Measurements from ENCODE around the gene RERE. TPM values are rescaled to one million over a fixed set of nuclear protein-coding genes. Genes with fewer than 3 reads are reported as not detected.

The RERE gene
- total RNA-seq, 1 experiment from 2014 or later, result 40.6 TPM

DNA sequence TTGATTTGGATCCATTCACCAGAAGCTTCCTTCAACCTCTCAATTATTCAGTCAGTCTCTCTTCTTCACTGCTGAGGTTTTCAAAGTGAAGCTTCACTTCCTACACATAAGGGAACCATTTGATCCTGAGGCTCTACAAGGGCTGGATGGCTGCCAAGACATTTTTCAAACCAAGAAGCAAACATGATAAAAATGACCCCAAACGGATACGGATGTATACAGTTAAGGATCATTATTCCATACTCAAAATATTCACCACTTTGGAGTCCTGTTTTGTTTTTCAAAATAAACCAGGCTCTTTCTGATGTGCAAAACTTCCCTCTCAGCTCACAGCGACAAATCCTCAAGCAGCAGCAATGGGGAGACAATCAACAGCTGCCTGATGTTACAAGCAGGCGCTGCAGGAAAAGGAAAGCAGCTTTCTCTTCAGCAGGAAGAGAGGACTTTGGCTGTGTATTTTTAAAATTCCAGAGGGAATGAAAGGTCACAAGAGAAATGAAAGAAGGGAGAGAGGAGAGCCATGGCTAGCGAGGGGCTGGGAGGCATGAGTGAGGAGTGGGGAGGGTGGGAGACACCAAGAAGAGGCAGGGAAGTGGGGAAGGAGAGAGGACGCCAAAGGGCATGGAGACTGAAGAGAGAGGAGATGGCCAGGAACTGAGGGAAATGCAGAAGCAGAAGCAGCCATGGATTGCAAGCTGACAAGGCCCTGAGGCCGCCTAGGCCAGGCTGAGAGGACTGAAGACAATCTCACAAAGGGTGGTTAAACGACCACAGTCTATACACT is 354.1 kb downstream of the RERE start:
- TF ChIP-seq JUND (IDR thresholded peaks at IDR 0.05) (no peak), YY1 (IDR thresholded peaks at IDR 0.05; ENCODE audit: extremely low read depth, insufficient replicate concordance, low read depth, low read length) (no peak), RAD21 (IDR thresholded peaks at IDR 0.05; ENCODE audit: low read depth) (no peak), ELF1 (IDR thresholded peaks at IDR 0.05; ENCODE audit: borderline replicate concordance, low read depth) (no peak)
- TF ChIP-seq, protein P1, sequence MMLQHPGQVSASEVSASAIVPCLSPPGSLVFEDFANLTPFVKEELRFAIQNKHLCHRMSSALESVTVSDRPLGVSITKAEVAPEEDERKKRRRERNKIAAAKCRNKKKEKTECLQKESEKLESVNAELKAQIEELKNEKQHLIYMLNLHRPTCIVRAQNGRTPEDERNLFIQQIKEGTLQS (IDR thresholded peaks at IDR 0.05), result no peak
- no peak overlapping the region for H3K4me3 ChIP-seq (replicated peaks in 1 of 2; ENCODE audit: low read depth in 1 of 2, low read length in 2 of 2)
- no peak for DNase-seq (ENCODE audit: low read depth, low spot score)
- H3K27ac ChIP-seq (ENCODE audit: low read depth, low read length), result no peak overlapping the region
- ChIA-PET CTCF (no interaction called here), RAD21 (ENCODE audit: low non-redundant PET in 1 of 2, low total read pairs in 2 of 2, uncharacterized antibody in 2 of 2, unreplicated experiment in 2 of 2) (no interaction called here), POLR2A (no interaction called here)
- no peaks in the 10 kb centered on the region for H3K9me3 ChIP-seq (ENCODE audit: control insufficient read depth in 1 of 2, insufficient read depth in 1 of 2, low read depth in 1 of 2, low read length in 2 of 2)
- H3K9me2 ChIP-seq (ENCODE audit: insufficient read depth), result no peaks in the 10 kb centered on the region
- no peaks in the 10 kb centered on the region for H3K27me3 ChIP-seq (ENCODE audit: insufficient read depth, low read length)
- H3K4me1 ChIP-seq (ENCODE audit: control insufficient read depth in 1 of 2, insufficient read depth in 2 of 2, low read length in 2 of 2), result peaks cover 0 to 9% of the 10 kb centered on the region in 2 experiments; a peak in 3 of 4 replicates
- no peaks in the 10 kb centered on the region for H4K20me1 ChIP-seq (ENCODE audit: insufficient read depth)
- intact Hi-C loops (cut with micrococcal nuclease), result no loop called here
- H3K4me2 ChIP-seq (ENCODE audit: low read length), result no peak overlapping the region
- no peaks in the 10 kb centered on the region for H3K36me3 ChIP-seq (ENCODE audit: control insufficient read depth in 1 of 2, insufficient read depth in 2 of 2, low read length in 2 of 2)
- H3K9ac ChIP-seq (ENCODE audit: low read length), result no peak overlapping the region
- no peak overlapping the region for H2AFZ ChIP-seq (ENCODE audit: low read depth, low read length, poor library complexity, severe bottlenecking)
- no TSS peak for BruUV-seq (replicated peaks)
- no peak for ATAC-seq
- no peaks in the 10 kb centered on the region for H3K79me2 ChIP-seq (ENCODE audit: insufficient read depth, low read length)

DNA sequence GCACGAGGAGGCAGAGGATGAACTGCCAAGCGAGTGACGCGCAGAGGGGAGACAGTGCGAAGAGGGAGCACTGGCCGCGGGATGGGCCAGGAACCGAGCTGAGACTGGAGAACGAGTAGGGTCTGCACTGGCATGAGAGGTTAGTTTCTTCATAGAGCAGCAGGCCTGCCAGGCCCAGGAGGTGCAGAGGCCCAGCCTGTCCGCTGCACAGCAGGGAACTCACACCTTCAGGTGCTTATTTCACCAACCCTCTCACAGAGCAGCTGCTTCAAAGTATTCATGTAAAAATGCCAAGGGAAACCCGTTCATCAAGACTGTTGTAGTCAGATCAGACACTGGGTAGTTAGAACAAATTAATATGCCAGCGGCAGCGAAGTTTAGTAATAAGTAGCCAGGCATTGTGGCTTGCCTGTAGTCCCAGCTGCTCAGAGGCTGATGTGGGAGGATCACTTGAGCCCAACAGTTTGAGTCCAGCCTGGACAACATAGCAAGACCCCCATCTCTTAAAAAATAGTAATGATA is 355.0 kb downstream of the RERE start:
- Histone ChIP-seq H3K9me2 (ENCODE audit: insufficient read depth) (no peaks in the 10 kb centered on the region), H2AFZ (ENCODE audit: low read depth, low read length, poor library complexity, severe bottlenecking) (no peak overlapping the region), H3K27me3 (ENCODE audit: insufficient read depth, low read length) (no peaks in the 10 kb centered on the region), H3K9ac (ENCODE audit: low read length) (no peak overlapping the region), H4K20me1 (ENCODE audit: insufficient read depth) (no peaks in the 10 kb centered on the region), H3K79me2 (ENCODE audit: insufficient read depth, low read length) (no peaks in the 10 kb centered on the region), H3K4me2 (ENCODE audit: low read length) (no peak overlapping the region), H3K4me3 (replicated peaks in 1 of 2; ENCODE audit: low read depth in 1 of 2, low read length in 2 of 2) (no peak overlapping the region), H3K27ac (ENCODE audit: low read depth, low read length) (no peak overlapping the region), H3K36me3 (ENCODE audit: control insufficient read depth in 1 of 2, insufficient read depth in 2 of 2, low read length in 2 of 2) (no peaks in the 10 kb centered on the region), H3K9me3 (ENCODE audit: control insufficient read depth in 1 of 2, insufficient read depth in 1 of 2, low read depth in 1 of 2, low read length in 2 of 2) (no peaks in the 10 kb centered on the region), H3K4me1 (ENCODE audit: control insufficient read depth in 1 of 2, insufficient read depth in 2 of 2, low read length in 2 of 2) (peaks cover 7 to 9% of the 10 kb centered on the region in 2 experiments; a peak in 3 of 4 replicates)
- RAD21 ChIA-PET (ENCODE audit: low non-redundant PET in 1 of 2, low total read pairs in 2 of 2, uncharacterized antibody in 2 of 2, unreplicated experiment in 2 of 2), result interaction anchor here in 1 of 2 experiments (1.1 kb wide), 1 partner anchor 387 kb away, joined by 3 read pairs; no protein-coding TSS in a partner anchor
- POLR2A ChIA-PET, result no interaction called here
- BruUV-seq (replicated peaks), result no TSS peak
- intact Hi-C loops (cut with micrococcal nuclease), result no loop called here
- CTCF ChIA-PET, result no interaction called here
- DNase-seq (ENCODE audit: low read depth, low spot score) (no peak), ATAC-seq (no peak)
- TF ChIP-seq JUND (IDR thresholded peaks at IDR 0.05) (no peak), ELF1 (IDR thresholded peaks at IDR 0.05; ENCODE audit: borderline replicate concordance, low read depth) (no peak), EZH2phosphoT487 (IDR thresholded peaks at IDR 0.05; ENCODE audit: borderline replicate concordance) (no peak), TCF7L2 (IDR thresholded peaks at IDR 0.05; ENCODE audit: borderline replicate concordance, extremely low read depth, insufficient read depth, insufficient read length) (no peak), ZFX (IDR thresholded peaks at IDR 0.05) (no peak), SP1 (IDR thresholded peaks at IDR 0.05; ENCODE audit: low read depth) (no peak), EGR1 (IDR thresholded peaks at IDR 0.05; ENCODE audit: low read depth) (no peak), ZNF274 (IDR thresholded peaks at IDR 0.05; ENCODE audit: low read depth, low read length) (no peak), CEBPB (IDR thresholded peaks at IDR 0.05; ENCODE audit: low read depth) (no peak)
- TF ChIP-seq, protein P2, sequence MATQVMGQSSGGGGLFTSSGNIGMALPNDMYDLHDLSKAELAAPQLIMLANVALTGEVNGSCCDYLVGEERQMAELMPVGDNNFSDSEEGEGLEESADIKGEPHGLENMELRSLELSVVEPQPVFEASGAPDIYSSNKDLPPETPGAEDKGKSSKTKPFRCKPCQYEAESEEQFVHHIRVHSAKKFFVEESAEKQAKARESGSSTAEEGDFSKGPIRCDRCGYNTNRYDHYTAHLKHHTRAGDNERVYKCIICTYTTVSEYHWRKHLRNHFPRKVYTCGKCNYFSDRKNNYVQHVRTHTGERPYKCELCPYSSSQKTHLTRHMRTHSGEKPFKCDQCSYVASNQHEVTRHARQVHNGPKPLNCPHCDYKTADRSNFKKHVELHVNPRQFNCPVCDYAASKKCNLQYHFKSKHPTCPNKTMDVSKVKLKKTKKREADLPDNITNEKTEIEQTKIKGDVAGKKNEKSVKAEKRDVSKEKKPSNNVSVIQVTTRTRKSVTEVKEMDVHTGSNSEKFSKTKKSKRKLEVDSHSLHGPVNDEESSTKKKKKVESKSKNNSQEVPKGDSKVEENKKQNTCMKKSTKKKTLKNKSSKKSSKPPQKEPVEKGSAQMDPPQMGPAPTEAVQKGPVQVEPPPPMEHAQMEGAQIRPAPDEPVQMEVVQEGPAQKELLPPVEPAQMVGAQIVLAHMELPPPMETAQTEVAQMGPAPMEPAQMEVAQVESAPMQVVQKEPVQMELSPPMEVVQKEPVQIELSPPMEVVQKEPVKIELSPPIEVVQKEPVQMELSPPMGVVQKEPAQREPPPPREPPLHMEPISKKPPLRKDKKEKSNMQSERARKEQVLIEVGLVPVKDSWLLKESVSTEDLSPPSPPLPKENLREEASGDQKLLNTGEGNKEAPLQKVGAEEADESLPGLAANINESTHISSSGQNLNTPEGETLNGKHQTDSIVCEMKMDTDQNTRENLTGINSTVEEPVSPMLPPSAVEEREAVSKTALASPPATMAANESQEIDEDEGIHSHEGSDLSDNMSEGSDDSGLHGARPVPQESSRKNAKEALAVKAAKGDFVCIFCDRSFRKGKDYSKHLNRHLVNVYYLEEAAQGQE (IDR thresholded peaks at IDR 0.05; ENCODE audit: low read depth), result no peak
- TF ChIP-seq, protein P3, sequence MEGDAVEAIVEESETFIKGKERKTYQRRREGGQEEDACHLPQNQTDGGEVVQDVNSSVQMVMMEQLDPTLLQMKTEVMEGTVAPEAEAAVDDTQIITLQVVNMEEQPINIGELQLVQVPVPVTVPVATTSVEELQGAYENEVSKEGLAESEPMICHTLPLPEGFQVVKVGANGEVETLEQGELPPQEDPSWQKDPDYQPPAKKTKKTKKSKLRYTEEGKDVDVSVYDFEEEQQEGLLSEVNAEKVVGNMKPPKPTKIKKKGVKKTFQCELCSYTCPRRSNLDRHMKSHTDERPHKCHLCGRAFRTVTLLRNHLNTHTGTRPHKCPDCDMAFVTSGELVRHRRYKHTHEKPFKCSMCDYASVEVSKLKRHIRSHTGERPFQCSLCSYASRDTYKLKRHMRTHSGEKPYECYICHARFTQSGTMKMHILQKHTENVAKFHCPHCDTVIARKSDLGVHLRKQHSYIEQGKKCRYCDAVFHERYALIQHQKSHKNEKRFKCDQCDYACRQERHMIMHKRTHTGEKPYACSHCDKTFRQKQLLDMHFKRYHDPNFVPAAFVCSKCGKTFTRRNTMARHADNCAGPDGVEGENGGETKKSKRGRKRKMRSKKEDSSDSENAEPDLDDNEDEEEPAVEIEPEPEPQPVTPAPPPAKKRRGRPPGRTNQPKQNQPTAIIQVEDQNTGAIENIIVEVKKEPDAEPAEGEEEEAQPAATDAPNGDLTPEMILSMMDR (IDR thresholded peaks at IDR 0.05 in 2 of 3, conservative IDR thresholded peaks at IDR 0.05 in 1 of 3; ENCODE audit: borderline replicate concordance in 1 of 3, insufficient read depth in 1 of 3, low read depth in 2 of 3, low read length in 2 of 3), result no peak
